Measurements from ENCODE around the gene SLC12A2.
A peak's percentile ranks its signal among the peaks of the same experiment; 100 is the strongest.

Gene SLC12A2

GRCh38 chr5:128158342-128158741 lies 74.8 kb downstream of the SLC12A2 start:
- Histone ChIP-seq H2AFZ (ENCODE audit: low read length, unreplicated experiment) (no peak overlapping the region), H3K79me2 (ENCODE audit: control insufficient read depth, insufficient read depth, low read length, unreplicated experiment) (no peaks in the 10 kb centered on the region), H3K4me3 (ENCODE audit: low read depth, low read length) (no peak overlapping the region), H3K27ac (ENCODE audit: low read depth, low read length) (no peak overlapping the region), H3K4me1 (ENCODE audit: control insufficient read depth, insufficient read depth, low read length, unreplicated experiment) (no peaks in the 10 kb centered on the region), H3K36me3 (ENCODE audit: insufficient read depth, low read length) (peaks cover 6% of the 10 kb centered on the region), H3K27me3 (ENCODE audit: insufficient read depth, low read length) (no peaks in the 10 kb centered on the region)

GRCh38 chr5:128163991-128164390 lies 80.4 kb downstream of the SLC12A2 start:
- Histone ChIP-seq H3K4me1 (ENCODE audit: control insufficient read depth, insufficient read depth, low read length, unreplicated experiment) (no peaks in the 10 kb centered on the region), H3K79me2 (ENCODE audit: control insufficient read depth, insufficient read depth, low read length, unreplicated experiment) (no peaks in the 10 kb centered on the region), H3K4me3 (ENCODE audit: low read depth, low read length) (no peak overlapping the region), H3K27ac (ENCODE audit: low read depth, low read length) (no peak overlapping the region), H2AFZ (ENCODE audit: low read length, unreplicated experiment) (no peak overlapping the region), H3K36me3 (ENCODE audit: insufficient read depth, low read length) (no peaks in the 10 kb centered on the region), H3K27me3 (ENCODE audit: insufficient read depth, low read length) (no peaks in the 10 kb centered on the region)

GRCh38 chr5:128169401-128170017 lies 85.9 kb downstream of the SLC12A2 start:
- no peaks in the 10 kb centered on the region for H3K36me3 ChIP-seq (ENCODE audit: insufficient read depth, low read length)
- no peak overlapping the region for H2AFZ ChIP-seq (ENCODE audit: low read length, unreplicated experiment)
- H3K4me1 ChIP-seq (ENCODE audit: control insufficient read depth, insufficient read depth, low read length, unreplicated experiment): no peaks in the 10 kb centered on the region
- H3K79me2 ChIP-seq (ENCODE audit: control insufficient read depth, insufficient read depth, low read length, unreplicated experiment): no peaks in the 10 kb centered on the region
- no peak overlapping the region for H3K4me3 ChIP-seq (ENCODE audit: low read depth, low read length)
- H3K27ac ChIP-seq (ENCODE audit: low read depth, low read length): no peak overlapping the region
- H3K27me3 ChIP-seq (ENCODE audit: insufficient read depth, low read length): no peaks in the 10 kb centered on the region

GRCh38 chr5:128172102-128172501 lies 88.5 kb downstream of the SLC12A2 start:
- H3K79me2 ChIP-seq (ENCODE audit: control insufficient read depth, insufficient read depth, low read length, unreplicated experiment): no peaks in the 10 kb centered on the region

GRCh38 chr5:128174951-128175350 lies 91.4 kb downstream of the SLC12A2 start:
- no peak overlapping the region for H2AFZ ChIP-seq (ENCODE audit: low read length, unreplicated experiment)
- H3K4me3 ChIP-seq (ENCODE audit: low read depth, low read length): no peak overlapping the region
- no peaks in the 10 kb centered on the region for H3K27me3 ChIP-seq (ENCODE audit: insufficient read depth, low read length)
- peaks cover 8% of the 10 kb centered on the region for H3K4me1 ChIP-seq (ENCODE audit: control insufficient read depth, insufficient read depth, low read length, unreplicated experiment)
- no peaks in the 10 kb centered on the region for H3K36me3 ChIP-seq (ENCODE audit: insufficient read depth, low read length)
- H3K79me2 ChIP-seq (ENCODE audit: control insufficient read depth, insufficient read depth, low read length, unreplicated experiment): no peaks in the 10 kb centered on the region
- 0 out of 2 replicates have a peak overlapping the region, but pooled peaks have one; percentile 8 for H3K27ac ChIP-seq (ENCODE audit: low read depth, low read length)

More at GRCh38 chr5:128172102-128172501, 88.5 kb downstream of the SLC12A2 start:
- Histone ChIP-seq H2AFZ (ENCODE audit: low read length, unreplicated experiment) (no peak overlapping the region), H3K36me3 (ENCODE audit: insufficient read depth, low read length) (no peaks in the 10 kb centered on the region), H3K27me3 (ENCODE audit: insufficient read depth, low read length) (no peaks in the 10 kb centered on the region), H3K4me3 (ENCODE audit: low read depth, low read length) (no peak overlapping the region), H3K4me1 (ENCODE audit: control insufficient read depth, insufficient read depth, low read length, unreplicated experiment) (peaks cover 8% of the 10 kb centered on the region), H3K27ac (ENCODE audit: low read depth, low read length) (no peak overlapping the region)

- Histone ChIP-seq H3K79me2 (ENCODE audit: control insufficient read depth, insufficient read depth, low read length, unreplicated experiment) (no peaks in the 10 kb centered on the region), H3K27me3 (ENCODE audit: insufficient read depth, low read length) (no peaks in the 10 kb centered on the region), H2AFZ (ENCODE audit: low read length, unreplicated experiment) (no peak overlapping the region), H3K4me3 (ENCODE audit: low read depth, low read length) (no peak overlapping the region), H3K36me3 (ENCODE audit: insufficient read depth, low read length) (no peaks in the 10 kb centered on the region), H3K27ac (ENCODE audit: low read depth, low read length) (no peak overlapping the region), H3K4me1 (ENCODE audit: control insufficient read depth, insufficient read depth, low read length, unreplicated experiment) (no peaks in the 10 kb centered on the region)
These were observed 108.8 kb downstream of the SLC12A2 start for GRCh38 chr5:128192368-128192767.

- no peak overlapping the region for H2AFZ ChIP-seq (ENCODE audit: low read length, unreplicated experiment)
- no peaks in the 10 kb centered on the region for H3K36me3 ChIP-seq (ENCODE audit: insufficient read depth, low read length)
- H3K27me3 ChIP-seq (ENCODE audit: insufficient read depth, low read length): no peaks in the 10 kb centered on the region
- no peaks in the 10 kb centered on the region for H3K79me2 ChIP-seq (ENCODE audit: control insufficient read depth, insufficient read depth, low read length, unreplicated experiment)
- H3K27ac ChIP-seq (ENCODE audit: low read depth, low read length): no peak overlapping the region
- H3K4me3 ChIP-seq (ENCODE audit: low read depth, low read length): no peak overlapping the region
- no peaks in the 10 kb centered on the region for H3K4me1 ChIP-seq (ENCODE audit: control insufficient read depth, insufficient read depth, low read length, unreplicated experiment)
These were observed 110.3 kb downstream of the SLC12A2 start for GRCh38 chr5:128193665-128194390.

- H3K36me3 ChIP-seq (ENCODE audit: insufficient read depth, low read length): no peaks in the 10 kb centered on the region
- no peaks in the 10 kb centered on the region for H3K27me3 ChIP-seq (ENCODE audit: insufficient read depth, low read length)
- H3K27ac ChIP-seq (ENCODE audit: low read depth, low read length): no peak overlapping the region
- H3K79me2 ChIP-seq (ENCODE audit: control insufficient read depth, insufficient read depth, low read length, unreplicated experiment): no peaks in the 10 kb centered on the region
- no peak overlapping the region for H3K4me3 ChIP-seq (ENCODE audit: low read depth, low read length)
- H2AFZ ChIP-seq (ENCODE audit: low read length, unreplicated experiment): no peak overlapping the region
- H3K4me1 ChIP-seq (ENCODE audit: control insufficient read depth, insufficient read depth, low read length, unreplicated experiment): peaks cover 5% of the 10 kb centered on the region
These were observed 111.8 kb downstream of the SLC12A2 start for GRCh38 chr5:128195316-128195715.

- H3K4me3 ChIP-seq (ENCODE audit: low read depth, low read length): no peak overlapping the region
- no peaks in the 10 kb centered on the region for H3K36me3 ChIP-seq (ENCODE audit: insufficient read depth, low read length)
- H3K27me3 ChIP-seq (ENCODE audit: insufficient read depth, low read length): no peaks in the 10 kb centered on the region
- no peak overlapping the region for H2AFZ ChIP-seq (ENCODE audit: low read length, unreplicated experiment)
- peaks cover 5% of the 10 kb centered on the region for H3K4me1 ChIP-seq (ENCODE audit: control insufficient read depth, insufficient read depth, low read length, unreplicated experiment)
- H3K27ac ChIP-seq (ENCODE audit: low read depth, low read length): no peak overlapping the region
- H3K79me2 ChIP-seq (ENCODE audit: control insufficient read depth, insufficient read depth, low read length, unreplicated experiment): no peaks in the 10 kb centered on the region
These were observed 112.5 kb downstream of the SLC12A2 start for GRCh38 chr5:128196080-128196479.

- no peak overlapping the region for H3K4me3 ChIP-seq (ENCODE audit: low read depth, low read length)
- no peak overlapping the region for H2AFZ ChIP-seq (ENCODE audit: low read length, unreplicated experiment)
- no peak overlapping the region for H3K27ac ChIP-seq (ENCODE audit: low read depth, low read length)
- peaks cover 5% of the 10 kb centered on the region for H3K4me1 ChIP-seq (ENCODE audit: control insufficient read depth, insufficient read depth, low read length, unreplicated experiment)
- no peaks in the 10 kb centered on the region for H3K27me3 ChIP-seq (ENCODE audit: insufficient read depth, low read length)
- no peaks in the 10 kb centered on the region for H3K79me2 ChIP-seq (ENCODE audit: control insufficient read depth, insufficient read depth, low read length, unreplicated experiment)
- no peaks in the 10 kb centered on the region for H3K36me3 ChIP-seq (ENCODE audit: insufficient read depth, low read length)
These were observed 113.2 kb downstream of the SLC12A2 start for GRCh38 chr5:128196791-128197190.

- peaks cover 5% of the 10 kb centered on the region for H3K4me1 ChIP-seq (ENCODE audit: control insufficient read depth, insufficient read depth, low read length, unreplicated experiment)
- no peaks in the 10 kb centered on the region for H3K79me2 ChIP-seq (ENCODE audit: control insufficient read depth, insufficient read depth, low read length, unreplicated experiment)
- no peaks in the 10 kb centered on the region for H3K27me3 ChIP-seq (ENCODE audit: insufficient read depth, low read length)
- H2AFZ ChIP-seq (ENCODE audit: low read length, unreplicated experiment): no peak overlapping the region
- no peak overlapping the region for H3K4me3 ChIP-seq (ENCODE audit: low read depth, low read length)
- no peaks in the 10 kb centered on the region for H3K36me3 ChIP-seq (ENCODE audit: insufficient read depth, low read length)
- H3K27ac ChIP-seq (ENCODE audit: low read depth, low read length): no peak overlapping the region
These were observed 114.4 kb downstream of the SLC12A2 start for GRCh38 chr5:128197896-128198522.
